Stimulated activated CD8-positive, alpha-beta memory T cell treated with anti-CD3 and anti-CD28 coated beads, Interleukin-15, amount 100 ng/mL, for 24 hours (primary cell): ENCODE measurements around the gene ATXN7L1.

Source experiments
- DNase-seq: peaks from one replicate; pipeline ENCODE4 v3.0.0-alpha.2; 2020; ENCODE audit warnings: low read depth

Gene ATXN7L1

GRCh38 chr7:105648561-105649401 is 227.6 kb downstream of the ATXN7L1 start:
- no peak for DNase-seq

GRCh38 chr7:105647591-105647990 is 228.8 kb downstream of the ATXN7L1 start:
- DNase-seq, result no peak

GRCh38 chr7:105644937-105645336 is 231.5 kb downstream of the ATXN7L1 start:
- no peak for DNase-seq

- DNase-seq, result no peak
Measured at GRCh38 chr7:105643851-105644250, 232.5 kb downstream of the ATXN7L1 start.

GRCh38 chr7:105643384-105643783 is 233.0 kb downstream of the ATXN7L1 start:
- no peak for DNase-seq

- DNase-seq, result no peak
Measured at GRCh38 chr7:105642264-105642663, 234.1 kb downstream of the ATXN7L1 start.

- DNase-seq, result no peak
Measured at GRCh38 chr7:105640956-105641810, 235.2 kb downstream of the ATXN7L1 start.

GRCh38 chr7:105639667-105640493 is 236.5 kb downstream of the ATXN7L1 start:
- no peak for DNase-seq

GRCh38 chr7:105638902-105639495 is 237.4 kb downstream of the ATXN7L1 start:
- DNase-seq, result no peak

- no peak for DNase-seq
Measured at GRCh38 chr7:105638334-105638733, 238.1 kb downstream of the ATXN7L1 start.

- DNase-seq, result no peak
Measured at GRCh38 chr7:105637755-105638154, 238.6 kb downstream of the ATXN7L1 start.

GRCh38 chr7:105636982-105637381 is 239.4 kb downstream of the ATXN7L1 start:
- DNase-seq, result no peak

- DNase-seq, result no peak
Measured at GRCh38 chr7:105635197-105635596, 241.2 kb downstream of the ATXN7L1 start.

- DNase-seq, result no peak
Measured at GRCh38 chr7:105625986-105626385, 250.4 kb downstream of the ATXN7L1 start.

GRCh38 chr7:105623906-105624305 is 252.5 kb downstream of the ATXN7L1 start:
- no peak for DNase-seq

GRCh38 chr7:105623378-105623777 is 253.0 kb downstream of the ATXN7L1 start:
- DNase-seq, result no peak

- DNase-seq, result no peak
Measured at GRCh38 chr7:105622106-105622731, 254.2 kb downstream of the ATXN7L1 start.

GRCh38 chr7:105621617-105622016 is 254.8 kb downstream of the ATXN7L1 start:
- no peak for DNase-seq

- no peak for DNase-seq
Measured at GRCh38 chr7:105621176-105621575, 255.2 kb downstream of the ATXN7L1 start.

GRCh38 chr7:105619590-105619989 is 256.8 kb downstream of the ATXN7L1 start:
- no peak for DNase-seq

- no peak for DNase-seq
Measured at GRCh38 chr7:105618016-105618296, 258.4 kb downstream of the ATXN7L1 start.
